T follicular helper cell (primary cell): Measurements from ENCODE around the gene COX8C.

ENCODE experiments used
- DNase-seq: peaks from one replicate; pipeline ENCODE4 v3.0.0-alpha.2; 2020; ENCODE audit warnings: low read depth
- total RNA-seq, 2 experiments: gene quantifications; one replicate each; lab custom pipeline; 2026; lab: John Stamatoyannopoulos, UW

The COX8C gene
- 0 to 0.06 reads per million in 2 experiments for total RNA-seq

GRCh38 chr14:93346926-93347721, at the start of gene COX8C:
TSS of gene COX8C (plus strand) at chr14:93347182. CDS start at chr14:93347269, 87 bp downstream.
- DNase-seq: no peak

GRCh38 chr14:93299416-93299815, 47.6 kb upstream of the COX8C start:
- DNase-seq: no peak

- DNase-seq: no peak
Observed at GRCh38 chr14:93299866-93300265, 47.1 kb upstream of the COX8C start.

GRCh38 chr14:93301821-93302447, 45.0 kb upstream of the COX8C start:
- no peak for DNase-seq

GRCh38 chr14:93302688-93303581, 44.0 kb upstream of the COX8C start:
- DNase-seq: no peak

- no peak for DNase-seq
Observed at GRCh38 chr14:93303659-93304058, 43.3 kb upstream of the COX8C start.

- no peak for DNase-seq
Observed at GRCh38 chr14:93304771-93305170, 42.2 kb upstream of the COX8C start.

- no peak for DNase-seq
Observed at GRCh38 chr14:93305725-93306418, 41.1 kb upstream of the COX8C start.

- DNase-seq: no peak
Observed at GRCh38 chr14:93306812-93307211, 40.2 kb upstream of the COX8C start.

GRCh38 chr14:93308686-93309345, 38.2 kb upstream of the COX8C start:
- DNase-seq: no peak

GRCh38 chr14:93309427-93309966, 37.5 kb upstream of the COX8C start:
- DNase-seq: no peak

GRCh38 chr14:93311082-93311481, 35.9 kb upstream of the COX8C start:
- no peak for DNase-seq

- DNase-seq: no peak
Observed at GRCh38 chr14:93315575-93315974, 31.4 kb upstream of the COX8C start.

GRCh38 chr14:93316716-93317115, 30.3 kb upstream of the COX8C start:
- DNase-seq: no peak

- no peak for DNase-seq
Observed at GRCh38 chr14:93317210-93317874, 29.6 kb upstream of the COX8C start.

- DNase-seq: no peak
Observed at GRCh38 chr14:93317875-93318807, 28.8 kb upstream of the COX8C start.

- DNase-seq: no peak
Observed at GRCh38 chr14:93318927-93319326, 28.1 kb upstream of the COX8C start.

- no peak for DNase-seq
Observed at GRCh38 chr14:93319494-93319893, 27.5 kb upstream of the COX8C start.

- no peak for DNase-seq
Observed at GRCh38 chr14:93319958-93320357, 27.0 kb upstream of the COX8C start.
